GM23338 (cell line): Measurements from ENCODE around the gene INS. TPM values are rescaled to one million over a fixed set of nuclear protein-coding genes. Genes with fewer than 3 reads are reported as not detected.

ENCODE experiments used
- CREB1 ChIP-seq: fragments of 250-450 bp; sonication (Bioruptor Pico); IDR thresholded peaks from 2 replicates; pipeline ENCODE4 v1.5.0; 2020; ENCODE audit warnings: low read depth, mild to moderate bottlenecking, moderate library complexity
- CTCF ChIP-seq, 2 experiments: fragments of 200-600 bp in 1 of 2; sonication (generic) in 1 of 2; conservative IDR thresholded peaks; 2 replicates each; pipeline versions ENCODE4 v1.5.1 to v1.6.1; 2016 to 2017; ENCODE audit warnings: antibody characterized with exemption in 2 of 2, low read depth in 2 of 2, mild to moderate bottlenecking in 2 of 2, moderate library complexity in 1 of 2
- ETS1 ChIP-seq: IDR thresholded peaks from 2 replicates; pipeline ENCODE4 v1.6.1; 2016; ENCODE audit warnings: antibody characterized with exemption
- EZH2 ChIP-seq: fragments of 200-600 bp; sonication (generic); IDR thresholded peaks from one replicate; pipeline ENCODE4 v1.8.0; 2017; ENCODE audit warnings: antibody characterized with exemption, mild to moderate bottlenecking, low read depth; ENCODE audit not compliant: unreplicated experiment
- POLR2AphosphoS5 ChIP-seq: IDR thresholded peaks from 2 replicates; pipeline ENCODE4 v1.6.1; 2016; ENCODE audit warnings: antibody characterized with exemption, low read depth
- STAT1 ChIP-seq: IDR thresholded peaks from one replicate; pipeline ENCODE4 v1.6.1; 2016; ENCODE audit warnings: antibody characterized with exemption; ENCODE audit not compliant: unreplicated experiment
- ZNF114 ChIP-seq: fragments of 250-450 bp; sonication (Bioruptor Pico); IDR thresholded peaks from 2 replicates; pipeline ENCODE4 v1.5.0; 2020; ENCODE audit warnings: mild to moderate bottlenecking, moderate library complexity
- ZNF462 ChIP-seq: fragments of 250-450 bp; sonication (Bioruptor Pico); IDR thresholded peaks from 2 replicates; pipeline ENCODE4 v1.5.0; 2020; ENCODE audit warnings: mild to moderate bottlenecking, moderate library complexity
- polyA plus RNA-seq: library from polyadenylated mRNA; unstranded; fragments of >200 nt; fragmentation: Nextera tagmentation; extraction: Ambion mirVana; gene quantifications from 2 replicates; pipeline ENCODE4 v1.2.1, GENCODE V29; 2016
- total RNA-seq: library from RNA; depleted of rRNA; stranded (reverse); fragments of >200 nt; shearing (Covaris generic); gene quantifications from 2 replicates; pipeline ENCODE4 v1.2.3, GENCODE V29; 2014

INS gene
- total and polyA plus RNA-seq, 2 experiments from 2014 or later: not detected

- TF ChIP-seq ZNF462 (CRISPR knock-in tag) (no peak), CTCF (conservative IDR thresholded peaks at IDR 0.05; ENCODE audit: low read depth in 2 of 2) (no peak), ETS1 (no peak), CREB1 (CRISPR knock-in tag) (no peak), STAT1 (no peak), ZNF114 (CRISPR knock-in tag) (no peak), POLR2AphosphoS5 (no peak), EZH2 (no peak)
Observed at GRCh38 chr11:2147391-2147790, 13.6 kb downstream of the INS start (continued).
